Fibroblast of skin of left biceps (primary cell): ENCODE measurements around the gene POR.
"Not testable (repeated sequence)": the region's sequence is repeated elsewhere in the genome, so short reads cannot be mapped to it uniquely, and the experiment has no call there.

Experiments used
- DNase-seq, 2 experiments: peaks; one replicate each; pipeline ENCODE4 v3.0.0-alpha.2; 2013; ENCODE audit warnings: low read depth in 2 of 2

POR gene

GRCh38 chr7:75989500-75990388 lies 74.8 kb downstream of the POR start:
- DNase-seq = no peak

DNA sequence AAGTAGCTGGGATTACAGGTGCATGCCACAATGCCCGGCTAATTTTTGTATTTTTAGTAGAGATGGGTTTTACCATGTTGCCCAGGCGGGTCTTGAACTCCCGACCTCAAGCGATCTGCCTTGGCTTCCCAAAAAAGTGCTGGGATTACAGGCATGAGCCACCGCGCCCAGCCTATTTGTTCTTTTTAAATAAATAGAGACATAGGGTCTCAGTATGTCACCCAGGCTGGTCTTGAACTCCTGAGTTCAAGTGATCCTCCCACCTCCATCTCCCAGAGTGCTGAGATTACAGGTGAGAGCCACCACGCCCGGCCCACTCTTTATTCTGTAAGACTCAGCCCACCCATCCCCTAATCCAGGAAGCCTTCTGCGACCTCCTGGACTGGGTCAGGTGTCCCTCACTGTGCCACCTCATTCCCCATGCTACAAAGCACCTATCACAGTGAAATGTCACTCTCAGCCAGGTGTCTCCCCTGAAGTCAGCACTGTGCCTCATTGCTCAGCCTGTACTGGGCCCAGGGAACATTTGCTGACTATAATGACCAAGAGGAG lies 76.7 kb downstream of the POR start:
- no peak for DNase-seq

DNA sequence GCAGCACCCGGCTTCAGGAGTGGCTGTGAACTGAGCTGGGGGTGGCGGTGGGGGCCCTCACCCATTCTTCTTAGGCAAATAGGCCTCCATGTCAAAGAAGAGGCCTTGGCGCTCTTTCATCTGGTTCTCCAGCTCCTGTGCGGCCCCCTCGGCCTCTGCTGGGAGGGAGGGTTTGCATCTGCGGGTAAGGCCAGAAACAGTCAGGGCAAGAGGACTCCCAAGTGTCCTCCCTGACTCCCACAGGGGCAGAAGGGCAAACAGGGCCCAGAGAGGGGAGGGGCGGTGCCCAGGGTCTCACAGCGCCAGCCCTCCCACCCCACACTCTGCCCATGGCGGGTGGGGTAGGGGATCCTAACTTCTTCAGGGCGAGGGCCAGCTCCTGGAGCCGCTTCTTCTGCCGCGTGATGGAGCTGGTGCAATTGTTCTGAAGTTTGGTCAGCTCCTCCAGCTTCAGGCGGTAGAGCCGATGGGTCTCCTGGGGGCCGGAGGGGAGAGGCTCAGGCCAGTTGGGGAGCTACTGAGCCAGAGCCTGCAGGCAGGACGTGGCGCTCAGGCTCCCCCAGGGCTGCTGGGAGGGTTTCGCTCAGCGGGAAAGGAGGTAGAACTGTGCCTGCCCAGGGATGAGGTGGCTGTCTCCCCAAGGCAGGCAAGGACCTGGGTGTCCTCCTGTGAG lies 77.3 kb downstream of the POR start:
- no peak for DNase-seq

- no peak for DNase-seq
These were observed 78.9 kb downstream of the POR start for GRCh38 chr7:75993689-75994387.

DNA sequence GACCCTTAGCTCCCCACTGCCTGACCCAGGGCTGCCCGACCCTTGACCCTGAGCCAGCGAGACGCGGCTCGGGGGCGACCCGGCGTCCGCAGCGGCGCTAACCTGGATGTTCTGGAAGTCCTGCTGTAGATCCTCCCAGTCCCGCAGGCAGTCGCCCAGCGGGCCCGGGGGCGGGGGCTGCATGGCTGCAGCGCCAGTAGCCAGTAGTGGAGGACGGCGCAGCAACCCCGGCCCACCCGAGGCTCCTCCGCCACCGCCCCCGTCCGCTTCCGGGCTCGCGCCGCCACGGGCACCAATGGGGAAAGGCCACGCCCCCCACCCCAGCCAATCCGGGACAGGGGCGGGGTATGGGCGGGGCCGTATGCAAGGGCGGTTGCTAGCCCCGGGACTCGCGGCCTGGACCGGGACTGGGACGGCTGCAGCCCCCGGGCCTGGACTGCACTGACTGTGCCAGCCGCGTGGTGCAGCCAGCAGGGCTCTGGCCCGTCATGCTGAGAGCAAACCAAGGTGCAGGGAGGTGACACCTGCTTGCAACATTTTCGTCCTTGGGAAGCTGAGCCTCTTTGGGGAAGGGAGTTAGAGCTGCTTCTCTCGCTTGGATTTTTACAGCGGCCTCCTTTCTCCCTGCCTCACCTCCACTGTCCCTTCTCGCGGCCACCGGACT lies 79.6 kb downstream of the POR start, which contains the start of gene TMEM120A:
TSS of gene TMEM120A (minus strand) at position 208 of the 664 bp plus-strand sequence. CDS start at position 183, 25 bp downstream.
- peak; percentile 72 to 78 for DNase-seq

- no peak for DNase-seq
These were observed 80.1 kb downstream of the POR start for GRCh38 chr7:75995052-75995471.

DNA sequence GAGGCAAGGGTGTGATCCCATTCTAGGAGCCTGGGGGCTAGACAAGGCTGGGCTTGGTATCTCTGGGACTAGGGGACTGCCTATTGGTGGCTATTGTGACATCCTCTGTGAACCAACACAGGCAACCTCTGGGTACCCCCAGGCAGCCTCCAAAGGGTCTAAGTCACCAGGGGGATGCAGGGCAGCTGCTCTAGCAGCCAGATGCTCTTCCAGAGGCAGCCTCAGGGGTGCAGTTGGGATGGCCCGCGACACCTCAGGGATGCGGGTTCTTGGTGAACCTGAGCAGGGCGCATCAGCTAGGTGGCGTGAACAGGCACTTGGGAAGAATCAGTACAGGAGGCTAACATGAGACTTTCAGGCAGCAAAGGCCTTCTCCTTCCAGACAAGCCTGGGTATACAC lies 81.0 kb downstream of the POR start:
- no peak for DNase-seq

- no peak for DNase-seq
These were observed 81.5 kb downstream of the POR start for GRCh38 chr7:75996476-75996875.

DNA sequence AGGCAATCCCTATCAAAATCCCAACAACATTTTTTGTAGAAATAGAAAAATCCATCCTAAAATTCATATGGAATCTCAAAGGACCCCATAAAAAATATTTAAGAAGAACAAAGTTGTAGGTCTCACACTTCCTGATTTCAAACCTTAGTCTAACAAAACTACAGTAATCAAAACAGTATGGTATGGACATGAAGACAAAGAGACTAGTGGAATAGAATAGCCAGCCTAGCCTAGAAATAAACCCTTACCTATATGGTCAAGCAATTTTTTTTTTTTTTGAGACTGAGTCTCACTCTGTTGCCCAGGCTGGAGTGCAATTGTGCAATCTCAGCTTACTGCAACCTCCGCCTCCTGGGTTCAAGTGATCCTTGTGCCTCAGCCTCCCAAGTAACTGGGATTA lies 83.1 kb downstream of the POR start:
- no peak for DNase-seq

DNA sequence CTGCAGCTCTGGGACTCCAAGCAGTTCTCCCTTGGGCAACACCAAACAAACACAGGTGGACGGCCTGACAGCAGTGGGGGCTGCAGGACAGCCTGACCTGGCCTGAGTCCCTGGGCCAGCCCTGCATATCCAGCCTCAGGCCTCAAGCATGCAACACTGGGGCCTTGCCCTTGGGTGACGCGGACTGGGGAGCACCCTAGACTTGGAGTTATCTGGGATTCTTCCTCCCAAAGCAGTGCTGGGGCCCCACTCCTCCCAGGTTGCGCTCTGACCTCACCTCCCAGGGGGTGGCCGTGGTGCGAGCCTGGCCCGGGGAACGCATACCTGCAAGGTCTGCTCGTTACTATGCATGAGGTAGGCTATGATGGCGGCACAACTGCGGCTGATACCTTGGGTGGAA lies 85.6 kb downstream of the POR start:
- DNase-seq = no peak

GRCh38 chr7:76002139-76002538 lies 87.2 kb downstream of the POR start:
- no peak for DNase-seq

DNA sequence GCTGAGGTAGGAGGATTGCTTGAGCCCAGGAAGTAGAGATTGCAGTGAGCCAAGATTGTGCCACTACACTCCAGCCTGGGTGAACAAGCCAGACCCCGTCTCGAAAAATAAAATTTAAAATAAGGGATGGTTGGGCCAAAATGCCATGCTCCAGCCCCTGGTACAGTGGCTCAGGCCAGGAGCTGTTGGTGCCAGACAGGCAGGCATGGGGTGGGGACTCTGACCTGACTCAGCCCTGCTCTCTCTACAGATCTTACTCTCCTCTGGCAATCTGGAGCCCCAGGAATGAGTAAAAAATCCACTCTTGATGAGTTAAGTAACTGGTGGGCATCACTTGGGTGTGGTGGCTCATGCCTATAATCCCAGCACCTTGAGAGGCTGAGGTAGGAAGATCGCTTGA lies 87.9 kb downstream of the POR start:
- DNase-seq = no peak

DNA sequence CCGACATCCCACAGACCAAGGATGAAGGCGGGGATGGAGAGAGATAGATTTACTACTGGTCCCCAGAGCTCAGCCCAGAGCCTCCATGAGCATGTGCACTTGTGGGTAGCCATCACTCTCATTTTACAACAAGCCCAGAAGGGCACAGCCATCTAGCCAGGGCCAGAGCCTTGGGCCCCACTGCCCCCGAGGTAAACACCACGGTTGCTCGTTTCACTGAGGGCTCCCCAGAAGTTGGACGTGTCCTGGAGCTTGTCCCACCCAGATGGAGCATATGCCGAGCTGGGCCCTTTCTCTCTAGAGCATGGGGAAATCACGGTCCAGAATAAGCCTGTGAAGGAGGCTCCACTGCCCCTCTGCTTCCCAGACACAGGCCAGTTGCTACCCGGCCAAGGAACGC lies 88.4 kb downstream of the POR start:
- DNase-seq = no peak

GRCh38 chr7:76005004-76005403 lies 90.0 kb downstream of the POR start:
- not testable (repeated sequence) for DNase-seq

- DNase-seq = no peak
These were observed 93.3 kb downstream of the POR start for GRCh38 chr7:76008156-76008687.

GRCh38 chr7:76009672-76010600 lies 95.0 kb downstream of the POR start:
- DNase-seq = no peak

GRCh38 chr7:76011442-76011861 lies 96.5 kb downstream of the POR start:
- DNase-seq = peak; percentile 34 to 39

- DNase-seq = no peak
These were observed 101.4 kb downstream of the POR start for GRCh38 chr7:76016191-76016947.

DNA sequence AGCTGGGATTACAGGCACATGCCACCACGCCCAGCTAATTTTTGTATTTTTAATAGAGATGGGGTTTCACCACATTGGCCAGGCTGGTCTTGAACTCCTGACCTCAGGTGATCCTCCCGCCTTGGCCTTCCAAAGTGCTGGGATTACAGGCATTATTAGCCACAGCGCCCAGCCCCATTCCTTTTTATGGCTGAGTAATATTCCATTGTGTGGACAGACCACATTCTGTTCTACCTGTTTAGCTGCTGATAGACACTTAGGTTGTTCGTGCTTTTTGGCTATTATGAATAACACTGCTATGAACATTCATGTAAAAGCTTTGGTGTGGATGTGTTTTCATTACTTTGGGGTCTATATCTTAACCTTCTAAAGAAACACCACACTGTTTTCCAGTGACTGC lies 103.6 kb downstream of the POR start:
- DNase-seq = not testable (repeated sequence)
